GM19025 (cell line): Measurements from ENCODE around the gene KLLN.
A peak's percentile ranks its signal among the peaks of the same experiment; 100 is the strongest.
"Not testable (repeated sequence)": the region's sequence is repeated elsewhere in the genome, so short reads cannot be mapped to it uniquely, and the experiment has no call there.

Experiments
- ATAC-seq: cut with Tn5 transposase; IDR thresholded peaks from one replicate; pipeline ENCODE4 v1.9.1; 2021; ENCODE audit warnings: mild to moderate bottlenecking, low read depth, moderate library complexity; ENCODE audit not compliant: unreplicated experiment

Gene KLLN

DNA sequence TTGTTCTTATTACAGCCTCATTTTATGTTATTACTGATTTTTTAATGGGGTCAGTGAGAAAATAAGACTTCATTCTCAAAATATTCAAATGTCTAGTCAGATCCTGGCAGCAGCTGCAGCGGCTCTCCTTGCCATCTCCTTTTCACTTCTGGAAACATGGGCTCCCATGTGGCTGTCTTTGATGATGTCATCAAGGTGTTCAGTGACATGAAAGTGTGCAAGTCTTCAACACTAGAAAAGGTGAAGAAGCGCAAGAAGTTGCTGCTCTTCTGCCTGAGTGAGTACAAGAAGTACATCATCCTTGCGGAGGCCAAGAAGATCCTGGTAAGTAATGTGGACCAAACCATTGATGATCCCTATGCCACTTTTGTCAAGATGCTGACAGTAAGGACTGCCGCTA, 19.6 kb downstream of the KLLN start:
- no peak for ATAC-seq

DNA sequence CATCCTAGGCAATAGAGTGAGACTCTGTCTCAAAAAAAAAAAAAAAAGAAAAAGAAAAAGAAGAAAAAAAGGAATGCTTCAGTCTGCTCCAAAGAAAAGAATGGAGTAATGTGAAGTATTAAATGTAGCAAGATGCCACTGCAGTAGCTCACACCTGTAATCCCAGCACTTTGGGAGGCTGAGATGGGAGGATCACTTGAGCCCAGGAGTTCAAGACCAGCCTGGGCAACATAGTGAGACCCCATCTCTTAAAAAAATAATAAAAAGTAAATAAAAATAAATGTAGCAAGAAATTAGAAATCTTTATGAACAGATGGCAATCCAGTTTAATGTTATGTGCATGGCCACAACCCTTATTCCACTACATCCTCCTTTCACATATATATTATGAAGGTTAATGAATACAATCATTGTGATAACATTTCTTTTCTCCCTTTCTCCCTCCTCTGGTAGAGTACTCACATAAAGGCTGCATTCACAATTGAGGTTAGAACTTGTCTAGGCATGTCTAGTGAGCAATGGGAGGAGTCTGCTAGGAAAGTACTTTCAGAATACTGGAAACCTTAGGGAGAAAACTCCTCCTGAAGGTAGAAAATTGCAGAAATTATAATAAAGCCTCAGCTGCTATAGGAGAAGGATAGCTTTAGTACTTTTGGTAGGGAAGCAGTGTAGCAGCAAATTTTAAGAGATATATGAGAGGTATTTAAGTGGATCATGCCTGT, 20.4 kb downstream of the KLLN start:
- ATAC-seq = no peak

DNA sequence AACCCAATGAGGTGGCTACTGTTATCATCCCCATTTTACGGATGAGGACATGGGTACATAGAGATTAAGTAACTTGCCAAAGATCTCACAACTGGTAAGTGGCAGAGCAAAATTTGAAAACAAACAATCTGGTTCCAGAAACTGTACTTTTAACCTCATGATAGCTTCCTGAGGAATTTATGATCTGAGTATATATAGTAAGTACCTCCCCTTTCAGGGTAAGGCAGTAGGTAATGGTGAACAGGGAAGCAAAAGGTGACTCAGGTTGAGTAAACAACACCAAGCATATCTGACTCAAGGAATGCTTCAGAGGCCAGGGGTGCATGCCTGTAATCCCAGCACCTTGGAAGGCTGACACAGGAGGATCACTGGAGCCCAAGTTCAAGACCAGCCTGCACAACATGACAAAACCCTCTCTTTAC, 21.1 kb downstream of the KLLN start:
- no peak for ATAC-seq

DNA sequence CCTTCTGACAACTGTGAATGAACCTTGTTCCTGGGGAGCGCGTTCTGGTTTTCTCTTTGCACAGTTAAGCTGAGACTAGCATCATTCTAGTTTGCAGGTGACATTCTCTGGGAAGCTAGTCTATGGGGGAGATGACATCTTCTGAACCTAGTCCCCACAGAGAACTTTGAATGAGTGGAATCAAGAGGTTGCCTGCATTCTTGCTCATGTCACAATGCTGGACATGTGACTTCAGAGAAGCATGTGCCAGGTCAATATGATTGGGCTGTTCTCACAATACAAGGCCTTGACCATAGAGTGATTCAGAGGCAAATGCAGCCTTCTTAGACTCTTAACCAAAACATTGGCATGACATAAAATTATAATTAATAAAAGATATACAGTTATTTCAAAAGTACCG, 22.1 kb downstream of the KLLN start:
- ATAC-seq = no peak

DNA sequence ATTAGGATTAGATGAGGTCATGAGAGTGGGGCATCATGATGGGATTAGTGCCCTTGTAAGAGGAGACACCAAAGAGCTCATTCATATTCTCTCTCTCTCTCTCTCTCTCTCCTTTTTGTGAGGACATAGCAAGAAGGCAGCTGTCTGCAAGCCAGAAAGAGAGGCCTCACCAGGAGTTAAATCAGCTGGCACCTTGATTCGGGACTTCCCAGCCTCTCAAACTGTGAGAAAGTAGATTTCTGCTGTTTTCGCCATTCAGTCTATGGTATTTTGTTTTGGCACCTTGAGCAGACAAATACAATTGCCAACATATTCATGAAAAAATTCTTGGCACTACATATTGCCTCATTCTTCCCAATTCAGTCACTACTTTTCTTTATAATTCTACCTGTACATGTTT, 24.7 kb downstream of the KLLN start:
- ATAC-seq = no peak

DNA sequence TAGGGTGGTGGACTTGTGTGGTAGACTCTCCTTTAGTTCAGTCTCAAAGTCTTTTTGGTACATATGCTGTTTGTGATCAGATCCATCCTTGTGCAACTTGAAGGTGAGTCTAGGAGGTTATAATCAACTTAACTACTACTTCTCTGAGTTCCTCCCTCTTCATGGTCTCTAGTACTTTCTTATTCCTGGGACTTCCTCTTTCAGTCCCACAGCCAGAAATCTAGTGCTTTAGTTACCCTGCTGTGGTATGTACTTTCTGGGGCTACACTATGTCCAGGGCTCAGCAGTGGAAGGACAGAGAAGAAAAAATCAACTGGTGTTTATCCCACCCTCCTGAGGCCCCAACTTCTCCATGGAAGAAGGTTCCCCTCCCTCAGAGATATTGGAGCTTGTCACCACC, 25.9 kb downstream of the KLLN start:
- ATAC-seq = no peak

DNA sequence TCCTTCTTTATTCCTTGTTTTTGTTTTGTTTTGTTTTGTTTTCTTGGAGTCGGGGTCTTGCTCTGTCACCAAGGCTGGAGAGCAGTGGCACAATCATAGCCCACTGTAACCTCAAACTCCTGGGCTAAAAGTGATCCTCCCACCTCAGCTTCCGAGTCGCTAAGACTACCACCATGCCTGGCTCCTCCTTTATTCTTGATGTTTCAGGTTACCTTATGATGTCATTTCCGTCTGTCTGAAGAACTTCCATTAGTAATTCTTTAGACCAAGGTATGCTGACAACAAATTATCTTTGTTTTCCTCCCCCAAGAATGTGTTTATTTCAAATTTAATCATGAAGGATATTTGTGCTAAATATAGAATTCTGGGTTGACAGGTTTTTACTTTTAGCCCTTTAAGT, 27.2 kb downstream of the KLLN start:
- no peak for ATAC-seq

DNA sequence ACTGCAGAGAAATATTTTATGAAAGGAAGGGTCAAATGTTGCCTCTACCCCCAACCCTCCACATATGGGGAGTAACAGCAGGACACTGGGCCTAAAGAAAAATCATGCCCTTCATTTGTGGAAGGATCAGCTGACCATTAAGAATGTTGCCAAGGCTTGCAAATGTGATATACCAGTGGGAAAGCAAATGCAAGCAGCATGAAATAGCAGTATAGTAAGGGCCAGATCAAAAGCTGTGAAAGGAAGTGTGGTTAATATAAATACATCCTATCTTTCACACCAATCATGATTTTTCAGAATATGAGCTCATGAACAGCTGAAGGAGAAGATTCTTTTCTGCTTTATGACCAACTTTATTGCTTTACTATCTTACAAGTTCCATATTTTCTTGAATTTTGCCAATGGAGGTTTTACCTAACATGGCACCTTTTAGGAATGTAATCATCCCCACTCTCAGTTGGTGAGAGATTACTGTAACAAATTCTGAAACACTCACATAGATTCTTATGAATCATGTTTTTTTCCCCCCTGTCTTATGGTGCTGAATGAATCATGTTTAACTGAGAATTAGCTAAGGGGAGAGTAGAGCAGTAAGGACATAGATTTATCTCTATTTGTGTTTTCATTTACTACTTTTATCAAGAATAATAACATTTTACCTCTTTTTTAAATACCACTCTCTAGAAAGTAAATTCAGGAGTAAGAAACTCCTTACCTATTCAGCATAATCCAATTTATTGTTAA, 33.2 kb downstream of the KLLN start:
- ATAC-seq = no peak

DNA sequence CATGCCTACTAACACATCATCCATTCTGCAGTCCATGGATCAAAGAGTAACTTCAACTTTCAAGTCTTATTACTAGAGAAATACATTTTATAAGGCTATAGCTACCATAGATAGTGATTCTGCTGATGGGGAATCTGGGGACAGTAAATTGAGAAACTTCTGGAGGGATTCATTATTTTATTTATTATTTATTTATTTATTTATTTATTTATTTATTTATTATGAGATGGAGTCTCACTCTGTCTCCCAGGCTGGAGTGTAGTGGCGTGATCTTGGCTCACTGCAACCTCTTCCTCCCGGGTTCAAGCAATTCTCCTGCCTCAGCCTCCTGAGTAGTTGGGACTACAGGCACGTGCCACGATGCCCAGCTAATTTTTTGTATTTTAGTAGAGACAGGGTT, 34.3 kb downstream of the KLLN start:
- ATAC-seq = not testable (repeated sequence)

DNA sequence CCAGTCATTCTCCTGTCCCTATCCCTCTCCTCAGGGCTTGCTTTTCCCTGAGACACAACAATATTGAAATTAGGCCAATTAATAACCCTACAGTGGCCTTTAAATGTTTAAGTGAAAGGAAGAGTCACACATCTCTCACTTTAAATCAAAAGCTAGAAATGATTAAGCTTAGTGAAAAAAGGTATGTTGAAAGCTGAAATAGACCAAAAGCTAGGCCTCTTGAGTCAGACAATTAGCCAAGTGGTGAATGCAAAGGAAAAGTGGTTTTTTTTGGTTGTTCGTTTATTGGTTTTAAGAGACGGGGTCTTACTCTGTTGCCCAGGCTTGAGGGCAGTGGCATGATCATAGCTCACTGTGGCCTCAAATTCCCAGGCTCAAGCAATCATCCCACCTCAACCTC, 35.7 kb downstream of the KLLN start:
- ATAC-seq = no peak

DNA sequence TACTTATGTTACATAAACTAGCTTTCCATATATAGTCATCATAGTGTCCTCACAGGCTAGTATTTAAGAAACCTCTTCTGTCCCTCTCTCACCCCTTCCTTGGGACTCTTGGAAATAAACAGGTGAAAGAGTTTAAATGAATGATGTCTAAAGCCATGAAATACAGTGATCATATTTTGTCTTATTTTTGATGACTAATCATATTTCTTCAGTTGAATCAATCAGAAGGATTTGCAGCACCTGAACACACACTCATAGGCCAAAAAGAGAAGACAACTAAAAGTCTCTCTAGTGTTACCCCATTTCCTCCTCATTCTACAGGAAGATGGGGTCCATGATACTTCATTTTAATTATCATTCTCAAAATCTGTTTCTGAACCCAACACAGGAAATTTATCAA, 36.7 kb downstream of the KLLN start:
- no peak for ATAC-seq

DNA sequence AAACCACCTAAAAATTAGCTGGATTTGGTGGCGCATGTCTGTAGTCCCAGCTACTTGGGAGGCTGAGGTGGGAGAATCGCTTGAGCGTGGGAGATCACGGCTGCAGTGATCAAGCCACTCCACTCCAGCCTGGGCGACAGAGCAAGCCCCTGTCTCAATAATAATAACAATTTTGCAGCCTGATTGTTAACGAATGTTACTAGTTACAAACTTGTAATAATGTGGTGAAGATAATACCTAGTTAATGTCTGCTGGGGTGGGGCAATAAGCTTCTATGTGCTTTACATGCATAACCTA, 44.1 kb downstream of the KLLN start:
- no peak for ATAC-seq

DNA sequence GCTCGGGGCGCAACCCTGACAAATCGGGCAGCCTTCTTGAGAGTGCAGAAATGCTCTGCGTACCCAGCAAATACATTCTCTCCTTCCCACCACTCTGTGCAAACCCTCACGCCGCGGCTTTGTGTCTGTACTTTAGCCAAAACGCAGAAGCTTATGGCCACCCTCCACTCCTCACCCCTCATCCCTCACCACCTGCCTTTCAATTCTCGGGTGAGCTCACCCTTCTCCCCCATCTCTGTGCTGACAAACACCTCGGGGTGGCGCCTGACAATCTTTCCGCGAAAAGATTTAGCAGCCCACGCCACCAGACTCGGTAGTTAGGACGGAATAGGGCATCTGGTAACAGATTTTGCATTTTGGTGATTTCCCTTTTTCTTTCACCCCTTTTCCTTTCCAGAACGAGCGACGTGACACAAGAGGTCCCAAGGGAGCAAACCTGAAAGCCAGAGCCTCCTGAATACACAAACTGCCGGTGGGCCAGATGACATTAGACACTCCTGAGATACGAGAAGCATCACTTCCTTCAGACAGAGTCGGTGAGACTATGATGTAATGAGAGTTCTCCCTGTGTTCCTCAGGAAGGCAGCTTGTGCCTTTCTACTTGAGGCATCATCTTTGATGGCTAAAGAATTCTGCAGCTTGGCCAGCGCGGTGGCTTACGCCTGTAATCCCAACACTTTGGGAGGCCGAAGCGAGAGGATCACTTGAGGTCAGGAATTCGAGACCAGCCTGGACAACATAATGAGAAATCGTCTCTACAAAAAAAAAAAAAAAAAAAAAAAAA, 44.6 kb downstream of the KLLN start:
- peak; percentile 35 for ATAC-seq

DNA sequence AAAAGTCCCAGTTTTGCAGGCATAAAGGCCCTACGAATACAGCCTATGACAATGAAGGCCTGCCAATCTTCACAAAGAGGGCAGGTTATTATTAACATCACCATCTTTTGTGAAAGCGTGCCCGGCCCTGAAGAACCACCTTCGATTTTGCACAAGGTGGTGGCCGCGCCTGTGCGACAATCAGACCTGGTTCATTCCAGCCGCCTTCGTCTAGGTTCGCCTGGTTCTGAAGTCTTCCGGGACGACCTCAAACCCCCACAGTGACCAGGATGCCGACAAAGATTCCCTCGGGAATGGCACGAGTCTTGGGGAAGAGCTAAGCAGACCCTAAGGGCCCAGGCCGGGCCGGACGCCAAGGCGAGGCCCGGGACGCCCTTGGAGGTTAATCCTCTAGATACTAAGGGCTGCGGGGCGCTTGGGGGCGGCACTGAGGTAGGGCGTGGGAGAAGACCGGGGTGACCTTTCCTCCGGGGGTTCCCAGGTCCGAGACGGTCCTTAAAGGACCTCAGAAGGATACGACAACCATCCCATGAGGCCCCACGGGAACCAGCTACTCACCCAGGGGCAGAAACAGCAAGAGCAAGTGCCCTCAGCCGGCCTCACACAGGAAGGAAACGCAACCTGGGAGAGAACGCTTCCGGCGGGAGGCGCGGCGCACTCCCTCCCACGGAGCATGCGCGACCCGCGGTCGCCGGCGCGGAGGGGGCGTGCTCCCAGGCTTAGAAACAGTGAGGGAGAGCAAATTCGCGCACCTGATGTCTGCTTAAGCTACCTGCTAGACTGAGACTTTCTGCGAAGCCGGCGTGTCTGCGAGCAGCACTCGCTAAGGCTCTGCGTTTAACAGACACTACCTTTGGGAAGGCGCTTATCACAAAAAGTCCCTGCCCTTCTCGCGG, 45.5 kb downstream of the KLLN start, which contains the start of gene ATAD1:
Gene ATAD1 (minus strand): TSS at position 618 of the 896 bp plus-strand sequence. CDS start 3,627 bp downstream, outside the sequence.
- ATAC-seq = peak; percentile 64

DNA sequence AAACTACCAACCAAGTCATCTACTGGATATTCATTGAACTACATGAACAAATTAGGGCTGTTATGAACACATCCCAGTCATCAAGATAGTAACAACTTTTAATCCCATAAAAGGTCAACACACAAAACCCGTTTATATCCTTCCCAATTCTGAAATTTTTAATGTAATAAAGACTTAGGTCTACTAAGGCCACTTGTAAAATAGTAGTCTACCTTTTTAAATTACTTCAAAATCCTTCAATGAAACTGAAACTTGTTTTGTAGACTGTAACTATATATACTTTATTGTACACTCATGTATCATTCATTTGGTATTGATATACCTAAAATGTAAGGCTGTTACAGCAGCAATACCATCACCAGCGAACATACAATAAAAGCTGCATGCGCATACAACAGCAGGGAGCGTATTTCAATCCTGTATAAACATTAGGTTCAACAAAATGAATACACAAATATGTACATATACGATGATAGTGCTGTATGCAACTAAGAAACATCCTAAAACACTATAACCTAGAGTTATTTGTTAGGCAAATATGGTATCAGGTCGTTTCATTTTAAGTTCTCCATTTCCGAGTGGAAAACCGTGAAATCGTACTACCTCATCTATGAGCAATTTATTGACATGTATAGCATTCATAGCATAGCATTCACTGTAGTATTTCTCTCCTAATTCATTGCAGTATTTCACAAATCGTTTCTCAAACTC, 46.3 kb downstream of the KLLN start:
- ATAC-seq = no peak

DNA sequence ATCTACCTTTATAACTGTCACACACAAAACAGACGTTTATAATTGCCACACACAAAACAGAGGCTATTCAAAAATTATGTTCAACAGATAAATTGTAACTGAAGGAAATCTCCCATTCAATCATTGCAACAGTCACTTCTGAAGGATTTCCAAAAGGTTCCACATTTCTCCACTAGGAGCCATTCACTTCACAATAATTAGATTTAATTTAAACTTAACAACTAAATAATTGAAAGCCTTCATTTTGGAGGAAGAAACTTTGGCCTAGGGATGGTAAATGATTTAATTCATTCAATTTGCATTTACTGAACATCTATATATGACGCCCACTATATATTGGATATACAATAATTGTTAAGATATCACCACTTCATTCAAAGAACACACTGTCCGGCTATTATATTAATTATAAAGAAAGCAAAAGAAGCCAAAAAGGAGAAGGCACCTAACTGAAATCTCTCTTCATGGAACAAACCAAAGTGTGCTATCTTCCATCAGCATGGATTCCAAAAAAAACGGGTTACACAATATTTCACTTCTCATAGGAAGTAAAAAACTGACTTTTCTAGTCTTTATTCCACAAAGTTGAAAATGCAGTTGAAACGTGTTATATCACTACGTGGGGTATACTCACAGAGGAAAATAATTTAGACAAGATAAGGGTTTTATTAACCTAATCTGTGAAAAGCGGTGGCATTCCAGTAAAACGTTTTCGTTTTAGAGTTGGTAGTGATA, 47.0 kb downstream of the KLLN start:
- no peak for ATAC-seq
